HEK293T (cell line): ENCODE results near the gene DUSP22.

Source experiments
- CTCF ChIA-PET: fragments of 350-600 bp; formaldehyde crosslinking; extraction: SDS; loops from one replicate; lab custom pipeline; 2021; ENCODE audit warnings: antibody characterized with exemption, inconsistent platforms; lab: Yijun Ruan, JAX
- POLR2A ChIA-PET: fragments of 350-600 bp; formaldehyde crosslinking; extraction: SDS; loops from one replicate; lab custom pipeline; 2020; ENCODE audit warnings: antibody characterized with exemption, inconsistent platforms; lab: Yijun Ruan, JAX
- DNase-seq: peaks from one replicate; pipeline ENCODE4 v3.0.0; 2012; ENCODE audit warnings: mixed read lengths; ENCODE audit errors: extremely low spot score
- ARNT ChIP-seq: fragments of 450-650 bp; IDR thresholded peaks from 2 replicates; pipeline ENCODE4 v1.6.1; 2017; ENCODE audit warnings: mild to moderate bottlenecking
- BHLHE40 ChIP-seq: fragments of 450-650 bp; IDR thresholded peaks from 2 replicates; pipeline ENCODE4 v1.6.1; 2016; ENCODE audit warnings: mild to moderate bottlenecking, moderate library complexity, borderline replicate concordance
- CTBP1 ChIP-seq: fragments of 450-650 bp; IDR thresholded peaks from 2 replicates; pipeline ENCODE4 v1.6.1; 2016; ENCODE audit warnings: borderline replicate concordance
- ELF4 ChIP-seq: fragments of 450-650 bp; IDR thresholded peaks from 2 replicates; pipeline ENCODE4 v1.6.1; 2017; ENCODE audit warnings: antibody characterized with exemption
- FOXA1 ChIP-seq: fragments of 450-650 bp; IDR thresholded peaks from 2 replicates; pipeline ENCODE4 v1.6.1; 2016; ENCODE audit warnings: mild to moderate bottlenecking
- FOXK2 ChIP-seq: fragments of 450-650 bp; IDR thresholded peaks from 2 replicates; pipeline ENCODE4 v1.6.1; 2016; ENCODE audit warnings: mild to moderate bottlenecking
- FOXM1 ChIP-seq: fragments of 450-650 bp; IDR thresholded peaks from 2 replicates; pipeline ENCODE4 v1.6.1; 2017; ENCODE audit warnings: mild to moderate bottlenecking, borderline replicate concordance
- HDGF ChIP-seq: fragments of 450-650 bp; IDR thresholded peaks from 2 replicates; pipeline ENCODE4 v1.6.1; 2017; ENCODE audit warnings: antibody characterized with exemption, borderline replicate concordance
- L3MBTL2 ChIP-seq: fragments of 450-650 bp; conservative IDR thresholded peaks from 2 replicates; pipeline ENCODE4 v1.6.1; 2016; ENCODE audit warnings: mild to moderate bottlenecking
- LEF1 ChIP-seq: fragments of 450-650 bp; IDR thresholded peaks from 2 replicates; pipeline ENCODE4 v1.6.1; 2017; ENCODE audit warnings: mild to moderate bottlenecking, borderline replicate concordance
- NFRKB ChIP-seq: fragments of 450-650 bp; IDR thresholded peaks from 2 replicates; pipeline ENCODE4 v1.6.1; 2016; ENCODE audit warnings: mild to moderate bottlenecking, moderate library complexity
- PKNOX1 ChIP-seq: fragments of 450-650 bp; IDR thresholded peaks from 2 replicates; pipeline ENCODE4 v1.6.1; 2016
- SP1 ChIP-seq: fragments of 450-650 bp; IDR thresholded peaks from 2 replicates; pipeline ENCODE4 v1.6.1; 2017
- SUZ12 ChIP-seq: fragments of 450-650 bp; IDR thresholded peaks from 2 replicates; pipeline ENCODE4 v1.6.1; 2016; ENCODE audit warnings: mild to moderate bottlenecking
- TARDBP ChIP-seq: fragments of 450-650 bp; IDR thresholded peaks from 2 replicates; pipeline ENCODE4 v1.6.1; 2016
- ZNF384 ChIP-seq: fragments of 450-650 bp; IDR thresholded peaks from 2 replicates; pipeline ENCODE4 v1.6.1; 2016

Gene DUSP22

GRCh38 chr6:359261-360035 lies 67.2 kb downstream of the DUSP22 start:
- DNase-seq, result no peak
- no peak for TF ChIP-seq FOXA1
- no peak for TF ChIP-seq ZNF384
- TF ChIP-seq SP1, result no peak
- no peak for TF ChIP-seq FOXM1
- TF ChIP-seq NFRKB, result no peak
- TF ChIP-seq CTBP1, result no peak
- TF ChIP-seq ELF4, result no peak
- TF ChIP-seq BHLHE40, result no peak
- TF ChIP-seq TARDBP, result no peak
- no peak for TF ChIP-seq HDGF
- TF ChIP-seq PKNOX1, result no peak
- TF ChIP-seq L3MBTL2, result no peak
- no peak for TF ChIP-seq ARNT
- TF ChIP-seq SUZ12, result no peak
- ChIA-PET CTCF (no interaction called here), POLR2A (no interaction called here)

GRCh38 chr6:360349-360748 lies 68.1 kb downstream of the DUSP22 start:
- no peak for DNase-seq
- ChIA-PET POLR2A (no interaction called here), CTCF (interaction anchor here (0.6 kb wide), 1 partner anchor 12 kb away, joined by 3 read pairs; no protein-coding TSS in a partner anchor)
- TF ChIP-seq BHLHE40, result no peak
- no peak for TF ChIP-seq LEF1
- TF ChIP-seq NFRKB, result no peak
- TF ChIP-seq ELF4, result no peak
- no peak for TF ChIP-seq SUZ12
- no peak for TF ChIP-seq HDGF
- TF ChIP-seq ZNF384, result no peak
- TF ChIP-seq L3MBTL2, result no peak
- TF ChIP-seq ARNT, result no peak
- no peak for TF ChIP-seq FOXM1
- no peak for TF ChIP-seq PKNOX1
- TF ChIP-seq FOXA1, result no peak
- no peak for TF ChIP-seq TARDBP
- no peak for TF ChIP-seq FOXK2
- no peak for TF ChIP-seq SP1
- TF ChIP-seq CTBP1, result no peak

GRCh38 chr6:360764-361373 lies 68.6 kb downstream of the DUSP22 start:
- CTCF ChIA-PET, result no interaction called here
- no peak for DNase-seq
- TF ChIP-seq ARNT, result no peak
- TF ChIP-seq TARDBP, result no peak
- TF ChIP-seq ELF4, result no peak
- no peak for TF ChIP-seq BHLHE40
- no peak for TF ChIP-seq FOXM1
- no peak for TF ChIP-seq SUZ12
- TF ChIP-seq NFRKB, result no peak
- TF ChIP-seq FOXA1, result no peak
- no peak for TF ChIP-seq PKNOX1
- TF ChIP-seq CTBP1, result no peak
- TF ChIP-seq ZNF384, result no peak
- POLR2A ChIA-PET, result no interaction called here

- CTCF ChIA-PET, result interaction anchor here (1.0 kb wide), 1 partner anchor 12 kb away, joined by 3 read pairs; no protein-coding TSS in a partner anchor
- no peak for DNase-seq
- TF ChIP-seq PKNOX1 (no peak), FOXA1 (no peak), ELF4 (no peak), SP1 (no peak), HDGF (no peak), BHLHE40 (no peak), L3MBTL2 (no peak), ZNF384 (no peak), TARDBP (no peak), ARNT (no peak), FOXK2 (no peak), NFRKB (no peak), CTBP1 (no peak)
- POLR2A ChIA-PET, result no interaction called here
Measured at GRCh38 chr6:361411-362132, 69.3 kb downstream of the DUSP22 start.
